Common myeloid progenitor, CD34-positive (primary cell): ENCODE measurements around the gene VPS35.

Experiments
- CTCF ChIA-PET: fragments of 350-600 bp; sonication (Branson Sonifier 250); formaldehyde crosslinking; loops from one replicate; lab custom pipeline; 2021; ENCODE audit warnings: antibody characterized with exemption; lab: Charles Lee
- POLR2A ChIA-PET: fragments of 350-600 bp; sonication (Branson Sonifier 250); formaldehyde crosslinking; loops from one replicate; lab custom pipeline; 2021; ENCODE audit warnings: antibody characterized with exemption; lab: Charles Lee
- DNase-seq, 3 donors: peaks; one replicate each; pipeline versions ENCODE4 v3.0.0 to v3.0.0-alpha.2; 2013
- H3K27ac ChIP-seq, 2 experiments: 1 replicate in 1 of 2; 2 replicates in 1 of 2; pipeline ENCODE4 v1.7.0; 2013; ENCODE audit warnings: inconsistent platforms in 2 of 2, low read length in 2 of 2, mild to moderate bottlenecking in 2 of 2, low read depth in 1 of 2, moderate library complexity in 1 of 2; ENCODE audit not compliant: severe bottlenecking in 2 of 2, insufficient read depth in 1 of 2, poor library complexity in 1 of 2
- H3K27me3 ChIP-seq, 5 experiments: replicated peaks in 2 of 5; 1 replicate in 3 of 5; 2 replicates in 2 of 5; pipeline versions ENCODE4 v1.6.1 to v1.7.0; 2013; ENCODE audit warnings: low read length in 4 of 5, mild to moderate bottlenecking in 2 of 5, moderate library complexity in 2 of 5, inconsistent platforms in 1 of 5; ENCODE audit not compliant: insufficient read depth in 5 of 5, control insufficient read depth in 4 of 5
- H3K36me3 ChIP-seq, 4 experiments: 1 replicate in 2 of 4; 2 replicates in 2 of 4; pipeline versions ENCODE4 v1.6.1 to v1.7.0; 2013; ENCODE audit warnings: low read length in 3 of 4, control low read depth in 1 of 4, mild to moderate bottlenecking in 1 of 4; ENCODE audit not compliant: control insufficient read depth in 4 of 4, insufficient read depth in 4 of 4
- H3K4me1 ChIP-seq, 4 experiments: 1 replicate in 3 of 4; 2 replicates in 1 of 4; pipeline versions ENCODE4 v1.6.1 to v1.7.1; 2013; ENCODE audit warnings: low read length in 3 of 4, mild to moderate bottlenecking in 3 of 4, control low read depth in 1 of 4, inconsistent platforms in 1 of 4, moderate library complexity in 1 of 4; ENCODE audit not compliant: control insufficient read depth in 4 of 4, insufficient read depth in 4 of 4; ENCODE audit errors: control extremely low read depth in 1 of 4
- H3K4me3 ChIP-seq, 7 experiments: 1 replicate in 4 of 7; 2 replicates in 3 of 7; pipeline versions ENCODE4 v1.5.1 to v1.7.0; 2013; ENCODE audit warnings: mild to moderate bottlenecking in 7 of 7, low read length in 6 of 7, moderate library complexity in 6 of 7, inconsistent platforms in 2 of 7, low read depth in 2 of 7, control low read depth in 1 of 7; ENCODE audit not compliant: insufficient read depth in 4 of 7, control insufficient read depth in 1 of 7; ENCODE audit errors: extremely low read depth in 1 of 7
- H3K9me3 ChIP-seq, 5 experiments: 1 replicate in 4 of 5; 2 replicates in 1 of 5; pipeline versions ENCODE4 v1.6.1 to v1.7.1; 2013; ENCODE audit warnings: low read length in 4 of 5, mild to moderate bottlenecking in 2 of 5, inconsistent platforms in 1 of 5, low read depth in 1 of 5, moderate library complexity in 1 of 5; ENCODE audit not compliant: control insufficient read depth in 4 of 5, insufficient read depth in 2 of 5; ENCODE audit errors: control extremely low read depth in 1 of 5
- WGBS: methylation state at CpG from one replicate; pipeline ENCODE4 v1.1.5; 2013; ENCODE audit not compliant: insufficient coverage; 5-methylcytosine and 5-hydroxymethylcytosine counted together

Gene VPS35

GRCh38 chr16:46712911-46713310 is 23.9 kb upstream of the VPS35 start:
- peak in 2 of 3 donors; percentile 50 to 60 for DNase-seq
- CTCF ChIA-PET = no interaction called here
- peak overlapping the region in 1 of 7 experiments; percentile 23 for H3K4me3 ChIP-seq
- peaks cover 2 to 37% (median 18%) of the 10 kb centered on the region in 4 experiments for H3K4me1 ChIP-seq
- no peaks in the 10 kb centered on the region for H3K9me3 ChIP-seq
- no peaks in the 10 kb centered on the region for H3K36me3 ChIP-seq
- no peak overlapping the region for H3K27ac ChIP-seq
- POLR2A ChIA-PET = no interaction called here
- H3K27me3 ChIP-seq = no peaks in the 10 kb centered on the region
- no CpG with 5 or more reads among the region's 3 CpGs for WGBS

- DNase-seq = no peak
- Histone ChIP-seq H3K27ac (no peak overlapping the region), H3K9me3 (no peaks in the 10 kb centered on the region), H3K27me3 (no peaks in the 10 kb centered on the region), H3K36me3 (no peaks in the 10 kb centered on the region), H3K4me3 (no peak overlapping the region), H3K4me1 (peaks cover 2 to 37% (median 18%) of the 10 kb centered on the region in 4 experiments)
- CTCF ChIA-PET = interaction anchor here (0.5 kb wide), 1 partner anchor 10 kb away, joined by 3 read pairs; no protein-coding TSS in a partner anchor
- POLR2A ChIA-PET = no interaction called here
- 92% methylated on average over 10 of the region's 10 CpGs for WGBS
Observed at GRCh38 chr16:46711106-46712058, 22.4 kb upstream of the VPS35 start.

DNA sequence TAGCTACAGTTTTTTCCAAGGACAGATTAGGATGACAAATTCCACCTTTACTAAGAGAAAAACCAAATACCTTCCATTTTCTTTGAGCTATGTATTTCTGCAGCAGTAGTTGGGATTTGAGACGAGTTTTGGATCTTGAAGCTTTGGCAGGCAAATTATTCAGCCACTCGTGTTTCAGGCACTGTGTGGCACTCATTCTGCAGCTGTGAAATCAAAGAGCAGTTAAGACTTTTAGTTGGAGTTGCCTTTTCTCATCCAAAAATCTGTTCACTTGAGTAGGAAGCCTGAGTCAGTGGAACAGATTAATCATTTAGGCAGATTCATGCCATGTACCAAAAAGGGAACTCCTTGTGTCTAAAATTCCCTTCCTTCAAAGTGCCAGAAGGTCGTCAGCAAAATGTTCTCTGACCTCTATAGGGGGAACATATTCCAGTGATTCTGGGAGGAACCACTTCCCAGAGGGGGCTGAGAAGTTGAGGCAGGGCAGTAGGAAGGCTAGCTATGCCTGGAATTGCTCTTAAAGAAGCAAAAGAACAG is 20.6 kb upstream of the VPS35 start:
- no peaks in the 10 kb centered on the region for H3K9me3 ChIP-seq
- H3K27me3 ChIP-seq = no peaks in the 10 kb centered on the region
- CTCF ChIA-PET = no interaction called here
- H3K4me3 ChIP-seq = no peak overlapping the region
- no peaks in the 10 kb centered on the region for H3K36me3 ChIP-seq
- DNase-seq = peak in 2 of 3 donors; percentile 34 to 38
- no peak overlapping the region for H3K27ac ChIP-seq
- POLR2A ChIA-PET = no interaction called here
- H3K4me1 ChIP-seq = peaks cover 2 to 24% (median 16%) of the 10 kb centered on the region in 4 experiments
- 75% methylated on average over 2 of the region's 3 CpGs for WGBS

- ChIA-PET CTCF (interaction anchor here (0.6 to 1.3 kb wide), 5 partner anchors 9 to 131 kb away, joined by 3 to 4 read pairs (median 3); no protein-coding TSS in a partner anchor), POLR2A (no interaction called here)
- WGBS = no CpG with 5 or more reads among the region's 1 CpG
- H3K4me3 ChIP-seq = no peak overlapping the region
- no peaks in the 10 kb centered on the region for H3K36me3 ChIP-seq
- H3K9me3 ChIP-seq = no peaks in the 10 kb centered on the region
- peaks cover 0 to 2% (median 0%) of the 10 kb centered on the region in 4 experiments for H3K4me1 ChIP-seq
- H3K27me3 ChIP-seq = no peaks in the 10 kb centered on the region
- DNase-seq = no peak
- no peak overlapping the region for H3K27ac ChIP-seq
Observed at GRCh38 chr16:46706642-46707041, 17.7 kb upstream of the VPS35 start.

DNA sequence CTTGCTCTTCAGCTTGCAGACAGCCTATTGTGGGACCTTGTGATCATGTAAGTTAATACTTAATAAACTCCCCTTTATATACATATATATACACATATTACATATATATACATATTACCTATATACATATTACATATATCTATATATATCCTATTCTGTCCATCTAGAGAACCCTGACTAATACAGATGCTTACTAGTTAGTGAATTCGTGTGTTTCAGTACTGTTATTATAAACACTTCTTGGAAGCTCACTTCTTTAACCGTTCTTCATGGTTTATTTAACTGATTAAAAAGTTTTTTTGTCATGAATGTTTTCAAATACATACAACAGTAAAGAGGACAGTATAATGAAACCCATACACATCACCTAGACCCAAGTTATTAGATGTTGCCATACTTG is 13.1 kb upstream of the VPS35 start:
- no peaks in the 10 kb centered on the region for H3K9me3 ChIP-seq
- peaks cover 0 to 23% (median 1%) of the 10 kb centered on the region in 4 experiments for H3K36me3 ChIP-seq
- no peaks in the 10 kb centered on the region for H3K27me3 ChIP-seq
- H3K4me3 ChIP-seq = no peak overlapping the region
- ChIA-PET CTCF (interaction anchor here (2.1 kb wide), 1 partner anchor 10 kb away, joined by 9 read pairs; no protein-coding TSS in a partner anchor), POLR2A (no interaction called here)
- DNase-seq = no peak
- no peaks in the 10 kb centered on the region for H3K4me1 ChIP-seq
- no CpG with 5 or more reads among the region's 2 CpGs for WGBS
- H3K27ac ChIP-seq = no peak overlapping the region

DNA sequence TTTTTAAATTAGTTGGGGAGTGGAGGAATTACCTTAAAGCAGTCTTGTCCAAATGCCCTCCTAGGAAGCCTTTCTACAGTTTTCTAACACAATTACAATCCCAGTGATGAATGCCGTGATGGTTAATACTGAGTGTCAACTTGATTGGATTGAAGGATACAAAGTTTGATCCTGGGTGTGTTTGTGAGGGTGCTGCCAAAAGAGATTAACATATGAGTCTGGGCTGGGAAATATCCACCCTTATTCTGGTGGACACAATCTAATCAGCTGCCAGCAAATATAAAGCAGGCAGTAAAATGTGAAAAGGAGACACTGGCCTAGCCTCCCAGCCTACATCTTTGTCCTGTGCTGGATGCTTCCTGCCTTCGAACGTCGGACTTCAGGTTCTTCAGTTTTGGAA is 12.6 kb upstream of the VPS35 start:
- CTCF ChIA-PET = interaction anchor here (2.1 kb wide), 1 partner anchor 10 kb away, joined by 9 read pairs; no protein-coding TSS in a partner anchor
- 100% methylated on average over 4 of the region's 4 CpGs for WGBS

More for the DNA sequence above, 12.6 kb upstream of the VPS35 start:
- POLR2A ChIA-PET = no interaction called here
- Histone ChIP-seq H3K27ac (no peak overlapping the region), H3K9me3 (no peaks in the 10 kb centered on the region), H3K36me3 (peaks cover 0 to 27% (median 4%) of the 10 kb centered on the region in 4 experiments), H3K27me3 (no peaks in the 10 kb centered on the region), H3K4me1 (no peaks in the 10 kb centered on the region), H3K4me3 (no peak overlapping the region)
- no peak for DNase-seq
